Activated CD4-positive, alpha-beta T cell treated with anti-CD3 and anti-CD28 coated beads, Interleukin-2, amount 10 ng/mL, durations not matched to agents 7 days and 5 days (primary cell): ENCODE data around the gene RPF1. TPM values are rescaled to one million over a fixed set of nuclear protein-coding genes. Genes with fewer than 3 reads are reported as not detected.
"Not testable (repeated sequence)": the region's sequence is repeated elsewhere in the genome, so short reads cannot be mapped to it uniquely, and the experiment has no call there.

Experiments
- CTCF ChIA-PET: fragments of 350-600 bp; sonication (Branson Sonifier 250); formaldehyde crosslinking; loops from one replicate; lab custom pipeline; 2021; ENCODE audit warnings: antibody characterized with exemption; lab: Charles Lee
- POLR2A ChIA-PET: fragments of 350-600 bp; sonication (Branson Sonifier 250); formaldehyde crosslinking; loops from one replicate; lab custom pipeline; 2021; ENCODE audit warnings: antibody characterized with exemption; lab: Charles Lee
- DNase-seq: peaks from one replicate; pipeline ENCODE4 v3.0.0-alpha.2; 2020
- H3K27ac Mint-ChIP-seq: one replicate; pipeline ENCODE4 v1.8.0; 2021; ENCODE audit warnings: mild to moderate bottlenecking, moderate library complexity, mixed read lengths
- H3K27me3 Mint-ChIP-seq: one replicate; pipeline ENCODE4 v1.8.0; 2021; ENCODE audit warnings: mixed read lengths
- H3K36me3 Mint-ChIP-seq: one replicate; pipeline ENCODE4 v1.8.0; 2021; ENCODE audit warnings: low read depth, mixed read lengths
- H3K4me1 Mint-ChIP-seq: one replicate; pipeline ENCODE4 v1.8.0; 2021; ENCODE audit warnings: mixed read lengths
- H3K4me3 Mint-ChIP-seq: one replicate; pipeline ENCODE4 v1.8.0; 2021; ENCODE audit warnings: mild to moderate bottlenecking, moderate library complexity, mixed read lengths
- H3K9me3 Mint-ChIP-seq: one replicate; pipeline ENCODE4 v1.8.0; 2021; ENCODE audit warnings: mixed read lengths
- total RNA-seq, 2 experiments: library from RNA; stranded (reverse); gene quantifications; one replicate each; pipeline ENCODE4 v1.2.3, GENCODE V29; 2021

Gene RPF1
- 10 to 100 TPM; 37.3 to 45.7 TPM for total RNA-seq

GRCh38 chr1:84478876-84479868 lies at the start of gene RPF1:
RPF1 (plus strand) TSS chr1:84479266; CDS start chr1:84479282, 16 bp downstream.
- Mint-ChIP-seq H3K4me3 (peak within 1 kb of the TSS; percentile 96), H3K9me3 (peaks cover 12% of the 10 kb centered on the region), H3K27me3 (peaks cover 16% of the 10 kb centered on the region), H3K36me3 (peaks cover 33% of the 10 kb centered on the region), H3K4me1 (peaks cover 35% of the 10 kb centered on the region), H3K27ac (peak within 1 kb of the TSS; percentile 99)
- DNase-seq = peak; percentile 83
- ChIA-PET POLR2A (interaction anchor here (1.1 kb wide), 1 partner anchor 27 kb away, joined by 5 read pairs; the partner anchor contains the start of genes GNG5 and SPATA1), CTCF (interaction anchor here (0.6 to 2.5 kb wide), 6 partner anchors 9 to 141 kb away, joined by 3 to 8 read pairs (median 3); no protein-coding TSS in a partner anchor)

- no peaks in the 10 kb centered on the region for H3K36me3 Mint-ChIP-seq
- CTCF ChIA-PET = interaction anchor here (0.6 to 1.0 kb wide), 4 partner anchors 14 to 775 kb away, joined by 3 read pairs; no protein-coding TSS in a partner anchor
- no peaks in the 10 kb centered on the region for H3K27me3 Mint-ChIP-seq
- peaks cover 13% of the 10 kb centered on the region for H3K4me1 Mint-ChIP-seq
- no peak overlapping the region for H3K27ac Mint-ChIP-seq
- no peak for DNase-seq
- H3K9me3 Mint-ChIP-seq = peaks cover 8% of the 10 kb centered on the region
- POLR2A ChIA-PET = no interaction called here
- H3K4me3 Mint-ChIP-seq = no peak overlapping the region
These were observed 48.5 kb upstream of the RPF1 start for GRCh38 chr1:84430546-84430945.

- ChIA-PET POLR2A (interaction anchor here (1.1 kb wide), 1 partner anchor 290 kb away, joined by 4 read pairs; the partner anchor contains the start of gene PRKACB), CTCF (interaction anchor here (0.6 to 2.6 kb wide), 8 partner anchors 9 to 500 kb away, joined by 3 to 12 read pairs (median 4); partner anchors contain the start of gene PRKACB)
- Mint-ChIP-seq H3K4me3 (peak overlapping the region; percentile 51), H3K4me1 (peaks cover 23% of the 10 kb centered on the region), H3K9me3 (peaks cover 8% of the 10 kb centered on the region), H3K36me3 (no peaks in the 10 kb centered on the region), H3K27ac (no peak overlapping the region), H3K27me3 (no peaks in the 10 kb centered on the region)
- peak; percentile 79 for DNase-seq
These were observed 45.6 kb upstream of the RPF1 start for GRCh38 chr1:84433258-84434080.

GRCh38 chr1:84434081-84434769 lies 44.8 kb upstream of the RPF1 start:
- H3K4me3 Mint-ChIP-seq = peak overlapping the region; percentile 51
- peaks cover 8% of the 10 kb centered on the region for H3K9me3 Mint-ChIP-seq
- ChIA-PET CTCF (interaction anchor here (0.6 to 2.6 kb wide), 8 partner anchors 8 to 500 kb away, joined by 3 to 12 read pairs (median 4); partner anchors contain the start of gene PRKACB), POLR2A (interaction anchor here (1.1 kb wide), 1 partner anchor 290 kb away, joined by 4 read pairs; the partner anchor contains the start of gene PRKACB)
- no peaks in the 10 kb centered on the region for H3K36me3 Mint-ChIP-seq
- DNase-seq = no peak
- H3K4me1 Mint-ChIP-seq = peaks cover 21% of the 10 kb centered on the region
- H3K27me3 Mint-ChIP-seq = no peaks in the 10 kb centered on the region
- no peak overlapping the region for H3K27ac Mint-ChIP-seq

- H3K4me1 Mint-ChIP-seq = peaks cover 21% of the 10 kb centered on the region
- H3K9me3 Mint-ChIP-seq = peaks cover 3% of the 10 kb centered on the region
- H3K4me3 Mint-ChIP-seq = no peak overlapping the region
- H3K27ac Mint-ChIP-seq = no peak overlapping the region
- no peaks in the 10 kb centered on the region for H3K27me3 Mint-ChIP-seq
- POLR2A ChIA-PET = interaction anchor here (1.7 kb wide), 1 partner anchor 291 kb away, joined by 8 read pairs; the partner anchor contains the start of gene PRKACB
- DNase-seq = peak; percentile 8
- H3K36me3 Mint-ChIP-seq = no peaks in the 10 kb centered on the region
- CTCF ChIA-PET = interaction anchor here (1.1 to 3.5 kb wide), 4 partner anchors 73 to 320 kb away, joined by 3 to 13 read pairs (median 9); partner anchors contain the start of gene PRKACB
These were observed 44.1 kb upstream of the RPF1 start for GRCh38 chr1:84434801-84435549.

GRCh38 chr1:84436876-84437655 lies 42.0 kb upstream of the RPF1 start:
- Mint-ChIP-seq H3K27ac (no peak overlapping the region), H3K4me3 (peak overlapping the region; percentile 47), H3K27me3 (no peaks in the 10 kb centered on the region), H3K9me3 (no peaks in the 10 kb centered on the region), H3K36me3 (no peaks in the 10 kb centered on the region), H3K4me1 (peaks cover 24% of the 10 kb centered on the region)
- ChIA-PET CTCF (interaction anchor here (0.7 to 3.5 kb wide), 6 partner anchors 8 to 317 kb away, joined by 3 to 13 read pairs (median 4); partner anchors contain the start of gene PRKACB), POLR2A (no interaction called here)
- peak; percentile 8 for DNase-seq

GRCh38 chr1:84442256-84442655 lies 36.8 kb upstream of the RPF1 start:
- DNase-seq = peak; percentile 59
- ChIA-PET POLR2A (no interaction called here), CTCF (interaction anchor here (0.6 to 2.8 kb wide), 22 partner anchors 8 to 363 kb away, joined by 3 to 12 read pairs (median 4); partner anchors contain the start of genes GNG5 and SPATA1)
- peaks cover 9% of the 10 kb centered on the region for H3K9me3 Mint-ChIP-seq
- H3K4me3 Mint-ChIP-seq = peak overlapping the region; percentile 10
- H3K4me1 Mint-ChIP-seq = peaks cover 30% of the 10 kb centered on the region
- H3K27ac Mint-ChIP-seq = peak overlapping the region; percentile 85
- peaks cover 9% of the 10 kb centered on the region for H3K36me3 Mint-ChIP-seq
- H3K27me3 Mint-ChIP-seq = peaks cover 13% of the 10 kb centered on the region

GRCh38 chr1:84442747-84443646 lies 36.1 kb upstream of the RPF1 start:
- POLR2A ChIA-PET, H3K4me3 Mint-ChIP-seq, H3K9me3 Mint-ChIP-seq, H3K36me3 Mint-ChIP-seq: not testable (repeated sequence)
- Mint-ChIP-seq H3K27me3 (peaks cover 15% of the 10 kb centered on the region), H3K27ac (peak overlapping the region; percentile 85), H3K4me1 (peaks cover 23% of the 10 kb centered on the region)
- DNase-seq = peak; percentile 23
- CTCF ChIA-PET = interaction anchor here (0.6 to 2.8 kb wide), 24 partner anchors 9 to 363 kb away, joined by 3 to 12 read pairs (median 4); partner anchors contain the start of genes GNG5 and SPATA1

- peaks cover 11% of the 10 kb centered on the region for H3K36me3 Mint-ChIP-seq
These were observed 30.4 kb upstream of the RPF1 start for GRCh38 chr1:84448704-84449103.

More at GRCh38 chr1:84448704-84449103, 30.4 kb upstream of the RPF1 start:
- DNase-seq, H3K4me1 Mint-ChIP-seq, H3K4me3 Mint-ChIP-seq, POLR2A ChIA-PET, H3K27ac Mint-ChIP-seq, CTCF ChIA-PET: not testable (repeated sequence)
- Mint-ChIP-seq H3K9me3 (peaks cover 12% of the 10 kb centered on the region), H3K27me3 (peaks cover 21% of the 10 kb centered on the region)
